GM18861 (cell line): ENCODE results near the gene ATXN7L1.

Source experiments
- ATAC-seq: cut with Tn5 transposase; IDR thresholded peaks from one replicate; pipeline ENCODE4 v1.9.1; 2021; ENCODE audit not compliant: unreplicated experiment

The ATXN7L1 gene

GRCh38 chr7:105682341-105683060 lies 193.9 kb downstream of the ATXN7L1 start:
- ATAC-seq: no peak

GRCh38 chr7:105680505-105681187 lies 195.8 kb downstream of the ATXN7L1 start:
- no peak for ATAC-seq

- no peak for ATAC-seq
These were observed 197.4 kb downstream of the ATXN7L1 start for GRCh38 chr7:105678811-105679495.

- ATAC-seq: no peak
These were observed 198.4 kb downstream of the ATXN7L1 start for GRCh38 chr7:105677817-105678573.

- ATAC-seq: no peak
These were observed 199.0 kb downstream of the ATXN7L1 start for GRCh38 chr7:105677410-105677730.

GRCh38 chr7:105675934-105676371 lies 200.4 kb downstream of the ATXN7L1 start:
- no peak for ATAC-seq

GRCh38 chr7:105674200-105674920 lies 202.0 kb downstream of the ATXN7L1 start:
- no peak for ATAC-seq

GRCh38 chr7:105673367-105674084 lies 202.9 kb downstream of the ATXN7L1 start:
- ATAC-seq: no peak

GRCh38 chr7:105672801-105673200 lies 203.6 kb downstream of the ATXN7L1 start:
- no peak for ATAC-seq

GRCh38 chr7:105666324-105666723 lies 210.1 kb downstream of the ATXN7L1 start:
- ATAC-seq: no peak

GRCh38 chr7:105665684-105666083 lies 210.7 kb downstream of the ATXN7L1 start:
- no peak for ATAC-seq

- ATAC-seq: no peak
These were observed 211.4 kb downstream of the ATXN7L1 start for GRCh38 chr7:105664816-105665525.

- no peak for ATAC-seq
These were observed 213.4 kb downstream of the ATXN7L1 start for GRCh38 chr7:105662998-105663397.

GRCh38 chr7:105661625-105662024 lies 214.8 kb downstream of the ATXN7L1 start:
- no peak for ATAC-seq

GRCh38 chr7:105656922-105657521 lies 219.4 kb downstream of the ATXN7L1 start:
- no peak for ATAC-seq

- no peak for ATAC-seq
These were observed 220.7 kb downstream of the ATXN7L1 start for GRCh38 chr7:105655500-105656380.

- ATAC-seq: no peak
These were observed 221.3 kb downstream of the ATXN7L1 start for GRCh38 chr7:105655067-105655466.

GRCh38 chr7:105654095-105654686 lies 222.2 kb downstream of the ATXN7L1 start:
- no peak for ATAC-seq
